ENCODE measurements around the gene NAGK.
"Not testable (repeated sequence)": the region's sequence is repeated elsewhere in the genome, so short reads cannot be mapped to it uniquely, and the experiment has no call there.

Gene NAGK

DNA sequence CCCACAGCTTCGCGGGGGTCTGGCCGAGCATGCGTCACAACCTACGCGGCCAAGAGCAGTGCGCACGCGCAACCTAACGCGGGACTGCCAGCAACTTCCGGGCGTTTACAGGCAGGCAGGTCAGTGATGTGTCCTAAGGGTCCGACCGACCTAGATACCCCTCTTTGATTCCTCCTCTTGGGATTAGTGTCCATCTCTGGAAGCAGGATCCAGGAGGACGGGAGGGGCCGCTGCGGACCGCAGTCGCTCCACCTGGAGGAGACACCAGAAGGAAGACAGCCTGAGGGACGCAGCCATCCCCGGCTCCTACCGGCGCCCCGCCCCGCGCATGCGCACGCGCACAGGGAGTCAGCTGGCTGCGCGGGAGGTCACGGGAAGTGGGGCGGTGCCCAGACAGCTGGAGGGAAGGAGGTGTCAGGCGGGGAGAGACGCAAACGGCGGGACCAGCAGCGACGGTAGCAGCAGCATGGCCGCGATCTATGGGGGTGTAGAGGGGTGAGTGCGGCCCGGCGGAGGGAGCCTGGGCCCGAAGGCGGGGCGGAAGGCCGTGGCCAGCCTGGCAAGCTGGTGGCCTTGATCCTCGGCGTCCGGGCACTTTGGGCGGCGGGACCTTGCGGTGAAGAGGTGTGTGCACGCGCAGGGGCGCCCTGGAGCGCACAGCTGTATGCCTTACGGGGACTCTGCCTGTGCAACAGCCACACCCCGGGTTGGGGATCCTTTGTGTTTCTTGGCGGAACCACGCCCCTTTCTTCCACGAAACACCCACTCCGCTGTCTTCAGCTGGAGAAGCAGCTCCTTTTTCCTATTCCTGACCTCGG, at the start of gene NAGK:
Gene NAGK, plus strand, starts transcription at position 431 of the 818 bp plus-strand sequence. Its CDS starts 36 bp downstream, at position 467.
- Mint-ChIP-seq H3K27me3 (ENCODE audit: low read depth) (peaks cover 4% of the 10 kb centered on the region), H3K4me1 (ENCODE audit: low read depth) (peaks cover 46% of the 10 kb centered on the region), H3K4me3 (peak within 1 kb of the TSS; percentile 97), H3K36me3 (ENCODE audit: low read depth) (peaks cover 22% of the 10 kb centered on the region), H3K9me3 (no peaks in the 10 kb centered on the region), H3K27ac (peak within 1 kb of the TSS; percentile 97)
- peak; percentile 98 for DNase-seq (ENCODE audit: low spot score)

DNA sequence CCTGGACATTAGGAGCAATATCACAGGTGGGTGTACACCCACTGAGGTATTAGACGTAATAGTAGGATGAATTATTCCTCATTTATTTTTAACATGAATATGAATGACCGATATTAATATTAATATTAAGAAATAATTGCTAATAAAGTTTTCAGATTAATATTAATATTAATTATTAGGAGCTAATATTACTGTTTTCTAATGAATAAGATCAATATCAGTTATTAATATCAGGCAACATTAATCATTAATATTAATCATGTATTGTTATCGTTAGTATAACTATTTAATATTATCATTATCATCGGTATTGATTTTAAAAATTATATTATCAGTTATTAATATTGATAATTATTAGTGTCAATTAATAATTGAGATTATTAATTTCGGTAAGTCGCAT, 48.5 kb upstream of the NAGK start:
- H3K4me1 Mint-ChIP-seq (ENCODE audit: low read depth); H3K36me3 Mint-ChIP-seq (ENCODE audit: low read depth); H3K9me3 Mint-ChIP-seq; H3K27ac Mint-ChIP-seq; DNase-seq (ENCODE audit: low spot score); H3K4me3 Mint-ChIP-seq; H3K27me3 Mint-ChIP-seq (ENCODE audit: low read depth): not testable (repeated sequence)

DNA sequence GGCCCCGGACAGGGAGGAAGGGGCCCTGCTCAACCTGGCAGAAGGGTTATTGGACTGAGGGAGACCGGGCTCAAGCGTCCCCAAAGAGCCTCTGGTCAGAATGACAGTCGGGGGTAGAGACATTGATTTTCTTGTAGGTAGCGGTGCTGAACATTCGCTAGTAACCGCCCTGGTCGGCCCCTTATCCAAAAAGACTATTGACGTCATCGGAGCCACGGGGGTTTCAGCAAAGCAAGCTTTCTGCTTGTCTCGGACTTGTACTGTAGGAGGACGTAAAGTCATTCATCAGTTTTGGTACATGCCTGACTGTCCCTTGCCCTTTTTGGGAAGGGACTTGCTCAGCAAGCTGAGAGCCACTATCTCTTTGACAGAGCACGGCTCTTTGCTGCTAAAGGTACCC, 47.1 kb upstream of the NAGK start:
- H3K4me1 Mint-ChIP-seq (ENCODE audit: low read depth); H3K9me3 Mint-ChIP-seq; H3K36me3 Mint-ChIP-seq (ENCODE audit: low read depth); H3K27me3 Mint-ChIP-seq (ENCODE audit: low read depth); H3K4me3 Mint-ChIP-seq; H3K27ac Mint-ChIP-seq; DNase-seq (ENCODE audit: low spot score): not testable (repeated sequence)

DNA sequence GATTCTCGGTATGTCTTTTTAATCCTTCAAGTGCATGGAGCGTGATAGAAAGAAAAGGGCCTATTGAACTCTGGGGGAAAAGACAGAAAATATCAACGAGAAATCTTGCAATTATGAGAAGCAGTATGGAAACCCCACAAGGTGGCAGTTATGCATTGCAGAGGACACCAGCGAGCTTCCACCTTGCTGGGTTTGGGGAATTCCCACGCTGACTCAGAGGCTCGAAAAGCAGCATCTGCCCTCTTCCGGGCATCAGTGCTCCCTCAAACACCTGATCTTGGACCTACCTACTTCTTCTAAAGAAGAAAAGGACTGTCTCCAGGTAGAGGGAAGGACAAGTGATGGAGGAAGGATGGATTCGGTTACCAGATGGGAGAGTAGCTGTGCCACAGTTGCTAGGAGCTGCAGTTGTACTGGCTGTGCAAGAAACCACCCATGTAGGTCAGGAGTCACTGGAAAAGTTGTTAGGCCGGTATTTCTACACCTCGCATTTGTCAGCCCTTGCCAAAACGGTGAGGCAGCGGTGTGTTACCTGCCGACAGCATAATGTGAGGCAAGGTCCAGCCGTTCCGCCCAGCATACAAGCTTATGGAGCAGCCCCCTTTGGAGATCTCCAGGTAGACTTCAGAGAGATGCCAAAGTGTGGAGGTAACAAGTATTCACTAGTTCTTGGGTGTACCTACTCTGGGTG, 44.8 kb upstream of the NAGK start:
- not testable (repeated sequence) for H3K36me3 Mint-ChIP-seq (ENCODE audit: low read depth); H3K4me3 Mint-ChIP-seq; H3K27me3 Mint-ChIP-seq (ENCODE audit: low read depth); H3K4me1 Mint-ChIP-seq (ENCODE audit: low read depth); H3K9me3 Mint-ChIP-seq; H3K27ac Mint-ChIP-seq
- DNase-seq (ENCODE audit: low spot score) = peak; percentile 66

DNA sequence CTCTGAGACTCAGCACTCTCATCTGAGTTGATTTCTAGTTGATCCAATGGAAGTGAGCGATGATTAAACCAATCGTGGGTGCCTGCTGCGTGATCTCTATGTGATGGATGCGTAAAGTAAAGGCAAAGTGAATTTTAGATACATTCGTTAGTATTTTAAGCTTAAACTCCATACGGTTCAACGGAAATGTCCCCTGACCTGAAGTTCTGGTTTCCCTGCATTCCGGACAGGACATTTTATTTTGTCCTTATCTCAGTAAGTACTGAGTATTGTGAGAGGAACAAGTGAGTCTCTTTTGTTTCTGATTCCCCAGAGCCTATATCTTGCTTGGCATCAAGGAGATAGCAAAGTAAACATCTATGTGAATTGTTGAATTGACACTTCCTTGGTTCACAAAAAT, 32.2 kb upstream of the NAGK start:
- H3K4me1 Mint-ChIP-seq (ENCODE audit: low read depth); H3K36me3 Mint-ChIP-seq (ENCODE audit: low read depth); H3K27me3 Mint-ChIP-seq (ENCODE audit: low read depth); H3K27ac Mint-ChIP-seq; H3K9me3 Mint-ChIP-seq; H3K4me3 Mint-ChIP-seq; DNase-seq (ENCODE audit: low spot score): not testable (repeated sequence)

DNA sequence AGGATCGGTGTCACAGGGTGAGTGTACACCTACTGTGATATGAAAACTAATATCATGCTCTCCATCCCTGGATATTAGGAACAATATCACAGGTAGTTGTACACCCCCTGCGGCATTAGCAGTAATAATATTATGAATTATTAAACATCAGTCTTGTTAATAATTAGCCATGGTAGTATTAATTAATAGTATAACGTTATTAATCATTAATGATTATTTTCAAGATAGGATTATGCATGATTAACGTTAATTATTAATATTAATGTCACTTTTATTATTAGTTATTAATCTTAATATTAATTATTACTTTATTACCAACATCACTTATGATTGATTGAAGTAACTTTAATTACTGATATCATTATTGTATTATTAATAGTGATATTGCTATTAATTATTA, 26.2 kb upstream of the NAGK start:
- Mint-ChIP-seq H3K4me1 (ENCODE audit: low read depth) (no peaks in the 10 kb centered on the region), H3K9me3 (no peaks in the 10 kb centered on the region), H3K36me3 (ENCODE audit: low read depth) (no peaks in the 10 kb centered on the region), H3K27me3 (ENCODE audit: low read depth) (no peaks in the 10 kb centered on the region), H3K27ac (no peak overlapping the region), H3K4me3 (no peak overlapping the region)
- no peak for DNase-seq (ENCODE audit: low spot score)

DNA sequence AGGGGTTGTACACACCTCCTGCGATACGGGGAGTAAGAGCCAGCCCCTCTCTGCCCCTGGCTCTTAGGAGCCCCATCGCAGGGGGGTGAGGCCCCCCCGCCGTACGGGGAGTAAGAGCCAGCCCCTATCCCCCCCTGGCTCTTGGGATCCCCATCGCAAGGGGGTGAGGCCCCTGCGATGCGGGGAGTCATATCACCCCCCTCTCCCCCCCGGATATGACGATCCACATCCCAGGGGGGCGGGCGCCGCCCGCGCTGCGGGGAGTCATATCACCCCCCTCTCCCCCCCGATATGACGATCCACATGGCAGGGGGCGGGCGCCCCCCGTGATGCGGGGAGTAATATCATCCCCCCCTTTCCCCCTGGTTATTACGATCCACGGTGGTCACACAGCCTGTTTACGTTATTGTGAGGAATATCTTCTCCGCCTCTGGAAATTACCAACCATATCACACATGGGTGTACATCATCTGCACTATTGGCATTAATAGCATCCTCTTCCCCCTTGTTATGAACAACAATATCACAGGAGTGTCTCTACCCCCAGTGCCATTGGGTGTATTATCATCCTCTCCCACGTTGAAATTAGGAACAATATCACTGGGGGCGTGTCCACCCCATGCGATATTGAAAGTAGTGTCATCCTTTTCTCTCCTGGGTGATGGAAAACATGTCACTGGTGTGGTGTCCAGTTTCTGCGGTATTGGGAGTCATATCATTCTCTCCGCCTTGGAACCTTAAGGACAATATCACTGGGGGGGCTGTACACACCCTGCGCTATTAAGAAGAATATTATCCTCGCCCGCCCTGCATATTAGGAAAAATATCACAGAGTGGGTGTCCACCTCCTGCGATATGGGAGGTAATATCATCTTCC, 24.7 kb upstream of the NAGK start:
- Mint-ChIP-seq H3K36me3 (ENCODE audit: low read depth) (no peaks in the 10 kb centered on the region), H3K27ac (no peak overlapping the region), H3K27me3 (ENCODE audit: low read depth) (no peaks in the 10 kb centered on the region), H3K9me3 (no peaks in the 10 kb centered on the region), H3K4me3 (no peak overlapping the region), H3K4me1 (ENCODE audit: low read depth) (no peaks in the 10 kb centered on the region)
- DNase-seq (ENCODE audit: low spot score) = no peak

DNA sequence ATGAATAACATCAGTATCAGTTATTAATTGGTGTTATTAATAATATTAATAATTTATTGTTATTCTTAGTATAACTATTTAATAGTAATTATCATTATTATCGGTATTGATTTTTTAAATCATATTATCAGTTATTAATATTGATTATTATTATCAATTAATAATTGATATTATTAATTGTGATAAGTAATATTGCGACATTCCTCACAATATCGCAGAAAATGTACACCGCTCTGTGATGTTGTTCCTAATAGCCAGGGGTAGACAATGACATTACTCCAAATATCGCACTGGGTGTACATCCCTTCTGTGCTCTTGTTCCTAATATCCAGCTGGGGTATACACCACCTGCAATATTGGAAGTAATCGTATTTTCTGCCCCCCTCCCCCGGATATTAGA, 23.3 kb upstream of the NAGK start:
- Mint-ChIP-seq H3K27ac (no peak overlapping the region), H3K36me3 (ENCODE audit: low read depth) (no peaks in the 10 kb centered on the region), H3K9me3 (no peaks in the 10 kb centered on the region), H3K4me3 (no peak overlapping the region), H3K4me1 (ENCODE audit: low read depth) (peaks cover 5% of the 10 kb centered on the region), H3K27me3 (ENCODE audit: low read depth) (no peaks in the 10 kb centered on the region)
- no peak for DNase-seq (ENCODE audit: low spot score)

DNA sequence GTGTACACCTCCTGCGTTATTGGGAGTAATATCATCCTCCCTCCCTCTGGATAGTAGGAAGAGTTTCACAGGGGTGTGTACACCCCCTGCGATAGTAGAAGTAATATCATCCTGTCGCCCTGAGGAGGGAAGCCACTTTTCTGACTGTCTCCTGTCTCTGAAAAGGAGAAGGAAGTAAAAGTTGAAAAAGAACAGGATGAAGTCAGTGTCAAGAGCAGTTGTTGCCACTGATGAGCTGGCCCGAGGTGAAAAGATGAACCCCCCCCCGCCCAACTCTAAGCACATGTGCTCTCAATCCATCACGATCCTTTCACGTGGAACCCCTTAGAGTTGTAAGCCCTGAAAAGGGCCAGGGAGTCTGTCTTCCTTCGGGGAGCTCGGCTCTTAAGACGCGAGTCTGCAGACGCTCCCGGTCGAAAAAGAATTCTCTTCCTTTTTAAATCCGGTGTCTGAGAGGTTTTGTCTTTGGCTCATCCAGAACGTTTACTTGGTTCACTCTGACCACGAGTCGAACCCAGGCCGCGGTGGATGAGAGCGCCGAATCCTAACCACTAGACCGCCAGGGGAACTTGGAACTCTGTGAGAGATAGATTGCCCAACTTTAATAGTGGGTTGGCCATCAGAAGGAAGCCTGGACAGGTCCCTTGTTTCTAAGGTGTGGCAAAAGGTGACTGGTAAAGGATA, 22.4 kb upstream of the NAGK start:
- Mint-ChIP-seq H3K4me1 (ENCODE audit: low read depth) (peaks cover 5% of the 10 kb centered on the region), H3K27ac (no peak overlapping the region), H3K4me3 (no peak overlapping the region), H3K36me3 (ENCODE audit: low read depth) (no peaks in the 10 kb centered on the region), H3K27me3 (ENCODE audit: low read depth) (no peaks in the 10 kb centered on the region), H3K9me3 (no peaks in the 10 kb centered on the region)
- DNase-seq (ENCODE audit: low spot score) = no peak

DNA sequence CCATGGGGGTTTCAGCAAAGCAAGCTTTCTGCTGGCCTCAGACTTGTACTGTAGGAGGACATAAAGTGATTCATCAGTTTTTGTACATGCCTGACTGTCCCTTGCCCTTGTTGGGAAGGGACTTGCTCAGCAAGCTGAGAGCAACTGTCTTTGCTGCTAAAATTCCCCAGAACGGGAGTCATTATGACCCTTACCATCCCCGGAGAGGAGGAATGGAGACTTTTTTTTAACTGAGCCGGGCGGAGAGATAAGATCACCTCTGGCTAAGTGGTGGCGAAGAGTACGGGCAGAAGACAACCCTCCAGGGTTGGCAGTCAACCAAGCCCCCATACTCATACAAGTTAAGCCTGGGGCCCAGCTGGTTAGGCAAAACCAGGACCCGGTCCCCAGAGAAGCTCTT, 20.4 kb upstream of the NAGK start:
- H3K27ac Mint-ChIP-seq = no peak overlapping the region
- no peaks in the 10 kb centered on the region for H3K36me3 Mint-ChIP-seq (ENCODE audit: low read depth)
- no peaks in the 10 kb centered on the region for H3K27me3 Mint-ChIP-seq (ENCODE audit: low read depth)
- DNase-seq (ENCODE audit: low spot score) = no peak
- H3K9me3 Mint-ChIP-seq = no peaks in the 10 kb centered on the region
- H3K4me3 Mint-ChIP-seq = no peak overlapping the region
- H3K4me1 Mint-ChIP-seq (ENCODE audit: low read depth) = peaks cover 5% of the 10 kb centered on the region

DNA sequence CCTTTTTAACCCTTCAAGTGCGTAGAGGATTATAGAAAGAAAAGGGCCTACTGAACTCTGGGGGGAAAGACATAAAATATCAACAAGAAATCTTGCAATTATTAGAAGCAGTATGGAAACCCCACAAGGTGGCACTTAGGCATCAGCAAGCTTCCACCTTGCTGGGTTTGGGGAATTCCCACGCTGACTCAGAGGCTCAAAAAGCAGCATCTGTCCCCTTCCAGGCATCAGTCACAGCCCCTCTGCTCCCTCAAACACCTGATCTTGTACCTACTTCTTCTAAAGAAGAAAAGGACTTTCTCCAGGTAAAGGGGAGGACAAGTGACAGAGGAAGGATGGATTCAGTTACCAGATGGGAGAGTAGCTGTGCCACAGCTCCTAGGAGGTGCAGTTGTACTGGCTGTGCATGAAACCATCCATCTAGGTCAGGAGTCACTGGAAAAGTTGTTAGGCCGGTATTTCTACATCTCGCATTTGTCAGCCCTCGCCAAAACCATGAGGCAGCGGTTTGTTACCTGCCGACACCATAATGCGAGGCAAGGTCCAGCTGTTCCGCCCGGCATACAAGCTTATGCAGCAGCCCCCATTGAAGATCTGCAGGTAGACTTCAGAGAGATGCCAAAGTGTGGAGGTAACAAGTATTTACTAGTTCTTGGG, 18.6 kb upstream of the NAGK start:
- not testable (repeated sequence) for H3K27ac Mint-ChIP-seq; H3K4me3 Mint-ChIP-seq; H3K9me3 Mint-ChIP-seq; H3K36me3 Mint-ChIP-seq (ENCODE audit: low read depth); H3K4me1 Mint-ChIP-seq (ENCODE audit: low read depth); H3K27me3 Mint-ChIP-seq (ENCODE audit: low read depth)
- peak; percentile 34 for DNase-seq (ENCODE audit: low spot score)

DNA sequence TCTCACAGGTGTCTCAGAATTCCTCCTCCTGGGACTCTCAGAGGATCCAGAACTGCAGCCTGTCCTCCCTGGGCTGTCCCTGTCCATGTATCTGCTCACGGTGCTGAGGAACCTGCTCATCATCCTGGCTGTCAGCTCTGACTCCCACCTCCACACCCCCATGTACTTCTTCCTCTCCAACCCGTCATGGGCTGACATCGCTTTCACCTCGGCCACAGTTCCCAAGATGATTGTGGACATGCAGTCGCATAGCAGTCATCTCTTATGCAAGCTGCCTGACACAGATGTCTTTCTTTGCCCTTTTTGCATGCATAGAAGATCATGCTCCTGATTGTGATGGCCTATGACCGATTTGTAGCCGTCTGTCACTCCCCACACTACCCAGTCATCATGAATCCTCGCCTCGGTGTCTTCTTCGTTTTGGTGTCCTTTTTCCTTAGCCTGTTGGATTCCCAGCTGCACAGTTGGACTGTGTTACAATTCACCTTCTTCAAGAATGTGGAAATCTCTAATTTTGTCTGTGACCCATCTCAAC, 13.2 kb upstream of the NAGK start:
- H3K27me3 Mint-ChIP-seq (ENCODE audit: low read depth); H3K4me1 Mint-ChIP-seq (ENCODE audit: low read depth); H3K9me3 Mint-ChIP-seq; H3K4me3 Mint-ChIP-seq; DNase-seq (ENCODE audit: low spot score); H3K36me3 Mint-ChIP-seq (ENCODE audit: low read depth); H3K27ac Mint-ChIP-seq: not testable (repeated sequence)

DNA sequence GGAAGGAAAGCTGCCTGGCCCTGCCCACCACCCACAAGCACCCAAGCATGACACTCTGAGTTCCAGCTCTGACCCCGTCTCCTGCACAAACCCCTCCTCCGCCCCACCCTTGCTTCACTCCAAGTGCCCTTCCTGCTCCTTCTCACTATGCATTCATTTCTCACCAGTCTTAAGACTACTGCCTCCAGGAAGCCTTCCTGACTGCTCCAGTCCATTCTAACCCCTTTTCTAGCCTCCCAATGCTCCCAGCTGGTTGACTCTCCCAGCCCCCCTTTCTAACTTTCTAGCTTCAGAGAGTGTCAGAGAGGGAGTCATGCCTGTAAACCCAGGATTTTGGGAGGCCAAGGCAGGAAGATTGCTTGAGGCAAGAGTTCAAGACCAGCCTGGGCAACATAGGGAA, 8.2 kb upstream of the NAGK start:
- no peak overlapping the region for H3K4me3 Mint-ChIP-seq
- H3K27ac Mint-ChIP-seq = no peak overlapping the region
- H3K4me1 Mint-ChIP-seq (ENCODE audit: low read depth) = peaks cover 1% of the 10 kb centered on the region
- peaks cover 13% of the 10 kb centered on the region for H3K27me3 Mint-ChIP-seq (ENCODE audit: low read depth)
- H3K9me3 Mint-ChIP-seq = no peaks in the 10 kb centered on the region
- no peaks in the 10 kb centered on the region for H3K36me3 Mint-ChIP-seq (ENCODE audit: low read depth)
- DNase-seq (ENCODE audit: low spot score) = no peak

Data from T-helper 2 cell treated with Interferon-gamma antibody and Interleukin-4, amounts not matched to agents 5 μg/mL and 100 μg/mL, for 36 hours (primary cell).